KOPT-K1 (cell line): ENCODE measurements around the gene UXS1.
A peak's percentile ranks its signal among the peaks of the same experiment; 100 is the strongest.

ENCODE experiments used
- H3K27ac ChIP-seq: fragments of 200-600 bp; sonication (generic); 2 replicates; pipeline ENCODE4 v1.5.1; 2016; ENCODE audit warnings: antibody characterized with exemption, mild to moderate bottlenecking, low read depth, low read length; ENCODE audit not compliant: poor library complexity, severe bottlenecking
- H3K36me3 ChIP-seq: fragments of 200-600 bp; sonication (generic); 2 replicates; pipeline ENCODE4 v1.5.1; 2017; ENCODE audit warnings: antibody characterized with exemption, mild to moderate bottlenecking, low read length, moderate library complexity; ENCODE audit not compliant: insufficient read depth
- H3K9me3 ChIP-seq: fragments of 200-600 bp; sonication (generic); 2 replicates; pipeline ENCODE4 v1.5.1; 2017; ENCODE audit warnings: antibody characterized with exemption, low read length, mild to moderate bottlenecking; ENCODE audit not compliant: insufficient read depth, poor library complexity, severe bottlenecking

UXS1 gene

DNA sequence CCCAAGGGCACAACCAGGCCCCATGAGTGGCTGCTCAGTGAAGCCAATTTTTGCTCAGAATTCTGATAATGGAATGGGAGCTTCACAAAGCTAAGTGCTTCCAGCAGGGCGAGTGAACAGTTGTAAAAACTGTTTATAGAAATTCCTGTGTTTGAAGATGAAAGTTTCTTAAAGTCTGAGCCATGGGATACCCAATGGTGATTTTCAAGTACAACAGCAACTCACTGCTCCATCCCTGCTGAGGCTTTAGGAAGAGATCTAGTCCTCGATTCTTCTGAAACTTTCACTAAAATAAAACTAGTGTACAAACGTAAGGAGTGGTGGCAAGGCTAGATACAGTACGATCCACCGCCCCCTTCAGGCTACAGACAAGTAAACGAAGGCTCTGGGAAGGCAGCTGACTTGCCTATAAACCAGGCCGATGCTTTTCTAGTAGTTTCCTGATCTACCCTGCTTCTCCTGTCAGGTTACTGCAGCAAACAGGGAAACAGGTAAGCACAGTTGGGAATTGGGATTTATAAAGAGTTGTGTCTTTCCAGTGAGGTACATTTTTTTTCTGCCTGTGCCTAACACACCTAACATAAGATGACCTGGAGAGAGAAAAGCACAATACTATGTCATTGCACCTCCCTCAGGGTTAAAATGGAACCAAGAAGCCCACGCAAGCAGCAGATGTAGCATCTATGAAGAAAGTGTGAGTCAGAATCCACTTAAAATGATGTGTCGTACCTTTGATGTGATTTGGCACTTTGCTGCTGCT lies 108.7 kb downstream of the UXS1 start:
- Histone ChIP-seq H3K9me3 (peaks cover 19% of the 10 kb centered on the region), H3K27ac (peak overlapping the region; percentile 51), H3K36me3 (peaks cover 10% of the 10 kb centered on the region; the same call in 1 of the 2 replicates)

DNA sequence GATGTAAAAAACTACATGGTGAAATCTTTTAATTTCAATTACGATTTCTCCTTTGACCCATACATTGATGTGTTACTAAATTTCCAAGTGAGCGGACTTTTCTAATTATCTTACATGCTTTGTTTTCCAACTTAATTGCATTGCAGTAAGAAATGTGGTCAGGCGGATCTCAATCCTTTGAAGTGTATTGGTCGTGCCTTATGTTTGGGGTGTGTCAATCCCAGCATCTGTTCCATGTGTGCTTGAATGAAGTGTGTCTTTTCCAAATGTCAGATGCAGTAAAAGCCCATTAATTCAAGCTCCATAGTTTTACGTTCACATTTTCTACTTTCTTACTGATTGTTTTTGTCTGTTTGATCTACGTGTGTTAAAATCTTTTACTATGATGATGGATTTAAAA lies 113.1 kb downstream of the UXS1 start:
- Histone ChIP-seq H3K9me3 (no peaks in the 10 kb centered on the region), H3K27ac (no peak overlapping the region)

DNA sequence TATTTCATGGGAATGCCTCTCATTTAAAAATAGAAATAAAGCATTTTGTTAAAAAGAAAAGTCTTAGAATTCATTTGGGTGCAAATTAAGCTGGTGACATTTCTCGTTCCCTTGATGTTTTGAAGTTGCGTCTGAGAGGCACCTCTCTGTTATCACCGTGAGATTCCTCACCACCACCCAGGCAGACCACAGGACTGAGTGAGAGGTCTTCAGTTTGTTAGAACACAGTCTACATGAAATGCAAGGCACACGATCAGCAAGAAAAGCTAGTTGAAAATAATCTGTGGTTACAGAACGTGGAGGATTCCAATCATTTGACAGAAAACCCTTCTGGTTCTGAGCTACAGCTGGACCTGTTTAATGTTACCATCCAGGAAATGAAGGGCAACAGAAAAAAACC lies 116.0 kb downstream of the UXS1 start:
- no peaks in the 10 kb centered on the region for H3K9me3 ChIP-seq
- peak overlapping the region; percentile 61 for H3K27ac ChIP-seq
- no peaks in the 10 kb centered on the region for H3K36me3 ChIP-seq

More for the DNA sequence above, 113.1 kb downstream of the UXS1 start:
- H3K36me3 ChIP-seq, result no peaks in the 10 kb centered on the region

DNA sequence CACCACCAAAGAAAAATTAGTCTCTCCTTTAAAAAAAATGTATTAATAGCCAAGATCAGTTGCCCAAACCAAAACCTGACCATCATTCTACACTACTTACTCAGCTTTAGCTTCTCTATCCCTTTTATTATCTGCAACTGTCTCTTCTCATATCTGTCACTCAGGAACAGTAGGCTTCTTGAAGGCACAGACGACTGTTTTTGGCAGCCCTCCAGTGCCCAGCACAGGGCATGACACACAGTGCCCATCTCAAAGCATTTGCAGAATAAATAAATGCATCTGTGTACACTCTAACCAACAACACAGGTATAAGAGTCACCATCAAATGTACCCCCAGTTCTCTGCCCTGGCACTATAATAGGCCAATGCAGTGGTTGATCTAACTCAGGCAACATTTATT lies 117.2 kb downstream of the UXS1 start:
- Histone ChIP-seq H3K9me3 (no peaks in the 10 kb centered on the region), H3K36me3 (no peaks in the 10 kb centered on the region), H3K27ac (peak overlapping the region; percentile 61)

DNA sequence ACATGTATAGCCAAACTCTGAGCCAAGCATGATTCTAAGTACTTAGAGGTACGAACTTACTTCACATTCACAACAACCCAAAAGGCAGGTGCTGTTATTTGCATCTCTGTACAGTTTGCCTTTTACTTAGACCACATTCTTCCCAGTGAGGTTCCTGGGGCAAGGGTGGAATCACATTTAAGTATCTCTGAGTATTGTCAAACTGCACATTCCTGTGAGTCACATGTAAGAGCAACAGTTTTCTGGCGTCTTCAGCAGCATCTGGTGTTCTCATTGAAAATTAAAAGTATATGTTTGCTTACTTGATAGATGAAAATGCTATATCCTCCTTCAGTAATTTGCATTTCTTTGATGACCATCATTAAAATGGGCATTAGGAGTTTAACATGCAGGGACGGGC lies 119.1 kb downstream of the UXS1 start:
- H3K27ac ChIP-seq, result no peak overlapping the region
- H3K36me3 ChIP-seq, result no peaks in the 10 kb centered on the region
- H3K9me3 ChIP-seq, result no peaks in the 10 kb centered on the region

DNA sequence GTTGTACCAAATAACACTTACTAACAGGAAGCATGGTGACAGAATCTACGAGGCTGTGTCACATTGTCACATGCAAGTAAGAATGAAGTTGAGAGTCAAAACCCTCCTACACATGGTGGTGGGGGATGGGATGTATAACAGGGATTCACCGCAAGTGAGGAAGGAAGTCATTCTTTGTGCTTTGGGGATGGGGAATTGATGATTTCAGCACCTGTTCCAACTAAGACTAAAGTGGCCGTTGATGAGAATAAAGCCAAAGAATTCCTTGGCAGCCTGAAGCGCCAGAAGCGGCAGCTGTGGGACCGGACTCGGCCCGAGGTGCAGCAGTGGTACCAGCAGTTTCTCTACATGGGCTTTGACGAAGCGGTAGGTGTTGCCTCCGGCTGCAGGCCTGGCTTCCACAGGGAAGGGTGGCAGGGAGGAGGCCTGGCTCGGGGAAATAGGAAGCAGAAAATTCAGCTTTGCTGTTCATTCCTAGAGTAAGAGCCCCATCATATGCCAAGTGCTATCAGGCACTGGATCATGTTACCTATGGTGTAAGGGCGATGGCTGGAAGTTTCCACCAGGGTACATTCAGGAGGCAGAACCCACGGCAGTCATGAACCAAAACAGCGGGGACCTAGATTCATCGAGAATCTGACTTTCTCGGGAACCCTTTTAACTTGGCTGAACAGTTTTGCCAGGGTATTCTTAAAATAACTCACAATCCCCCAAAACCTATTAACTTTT lies 120.3 kb downstream of the UXS1 start:
- Histone ChIP-seq H3K9me3 (no peaks in the 10 kb centered on the region), H3K36me3 (no peaks in the 10 kb centered on the region), H3K27ac (no peak overlapping the region)

DNA sequence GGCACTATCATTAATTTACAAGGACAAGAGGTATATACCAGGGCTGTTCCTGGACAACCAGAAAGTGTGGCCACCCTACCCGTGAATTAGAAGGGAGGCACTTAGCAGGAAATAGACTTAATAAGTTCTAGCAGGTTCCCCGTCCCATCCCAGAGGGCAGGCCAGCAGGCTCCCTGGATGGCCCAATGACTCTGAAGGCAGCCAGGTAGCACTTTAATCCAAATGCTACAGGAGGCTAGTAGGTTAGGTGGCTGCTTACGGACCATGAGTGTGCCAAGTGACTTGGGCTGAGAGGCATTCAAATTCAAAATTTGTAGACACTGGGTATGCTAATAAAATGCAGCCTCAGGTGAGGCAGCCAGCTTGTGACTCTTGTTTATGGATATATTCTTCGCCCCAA lies 123.9 kb downstream of the UXS1 start:
- no peaks in the 10 kb centered on the region for H3K9me3 ChIP-seq
- H3K36me3 ChIP-seq, result no peaks in the 10 kb centered on the region
- no peak overlapping the region for H3K27ac ChIP-seq

DNA sequence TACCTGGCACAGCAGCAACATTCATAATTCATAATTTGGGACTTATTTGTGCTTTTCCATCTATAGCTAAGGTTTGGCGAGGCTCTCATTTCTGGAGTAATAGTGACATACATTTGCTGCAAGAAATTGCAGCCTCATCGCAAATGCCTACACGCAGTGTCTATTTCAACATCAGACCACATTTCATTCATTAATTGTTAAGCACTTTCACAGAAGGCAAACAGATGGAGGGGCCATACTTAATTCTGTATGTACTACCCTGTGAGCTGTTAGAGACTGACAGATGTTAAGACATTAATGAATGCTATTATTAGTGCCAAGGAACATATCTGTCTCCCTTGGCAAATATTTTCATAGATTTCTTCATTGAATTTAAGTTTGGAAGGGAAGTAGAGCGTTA lies 125.7 kb downstream of the UXS1 start:
- Histone ChIP-seq H3K36me3 (no peaks in the 10 kb centered on the region), H3K9me3 (no peaks in the 10 kb centered on the region), H3K27ac (no peak overlapping the region)

DNA sequence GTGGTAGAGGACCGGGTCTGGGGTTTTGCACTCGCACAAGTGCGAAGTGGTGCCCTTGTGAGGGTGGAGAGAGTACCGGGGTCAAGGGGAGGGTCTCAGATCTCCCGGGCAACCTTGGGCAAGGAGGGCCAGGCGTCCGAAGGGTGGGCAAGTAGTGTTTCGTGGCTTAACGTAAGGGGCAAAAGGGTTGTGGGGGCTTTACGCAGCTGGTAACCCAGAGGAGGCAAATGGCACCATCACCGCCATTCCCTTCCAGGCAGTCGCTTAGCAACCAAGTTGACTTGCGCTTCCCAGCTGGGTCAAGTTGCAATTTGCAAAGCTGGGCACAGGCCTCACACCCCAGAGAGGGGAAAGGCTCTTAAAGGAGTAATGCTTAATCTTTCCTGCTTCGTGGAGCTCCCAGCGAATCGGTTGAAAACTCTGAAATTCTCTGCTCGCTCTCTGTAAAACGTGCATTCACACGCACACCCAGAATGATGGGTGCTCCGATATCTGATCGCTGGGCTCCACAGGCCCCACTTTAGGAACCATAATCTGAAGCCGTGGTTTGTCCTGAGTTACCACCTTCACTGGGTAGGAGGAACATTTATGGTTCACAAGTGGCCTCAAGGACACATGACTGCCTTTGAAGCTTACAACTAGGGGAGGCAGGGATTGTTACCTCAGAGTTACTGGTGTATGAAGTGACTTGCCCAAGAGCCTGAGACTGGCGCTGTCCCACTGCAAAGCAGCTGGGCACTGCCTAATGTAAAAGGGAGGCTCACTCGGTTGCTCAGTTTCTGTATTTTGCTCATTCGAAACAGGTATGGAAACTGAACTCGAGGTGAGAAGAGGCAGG lies 127.9 kb downstream of the UXS1 start:
- H3K9me3 ChIP-seq, result no peaks in the 10 kb centered on the region
- H3K27ac ChIP-seq, result no peak overlapping the region
- no peaks in the 10 kb centered on the region for H3K36me3 ChIP-seq

DNA sequence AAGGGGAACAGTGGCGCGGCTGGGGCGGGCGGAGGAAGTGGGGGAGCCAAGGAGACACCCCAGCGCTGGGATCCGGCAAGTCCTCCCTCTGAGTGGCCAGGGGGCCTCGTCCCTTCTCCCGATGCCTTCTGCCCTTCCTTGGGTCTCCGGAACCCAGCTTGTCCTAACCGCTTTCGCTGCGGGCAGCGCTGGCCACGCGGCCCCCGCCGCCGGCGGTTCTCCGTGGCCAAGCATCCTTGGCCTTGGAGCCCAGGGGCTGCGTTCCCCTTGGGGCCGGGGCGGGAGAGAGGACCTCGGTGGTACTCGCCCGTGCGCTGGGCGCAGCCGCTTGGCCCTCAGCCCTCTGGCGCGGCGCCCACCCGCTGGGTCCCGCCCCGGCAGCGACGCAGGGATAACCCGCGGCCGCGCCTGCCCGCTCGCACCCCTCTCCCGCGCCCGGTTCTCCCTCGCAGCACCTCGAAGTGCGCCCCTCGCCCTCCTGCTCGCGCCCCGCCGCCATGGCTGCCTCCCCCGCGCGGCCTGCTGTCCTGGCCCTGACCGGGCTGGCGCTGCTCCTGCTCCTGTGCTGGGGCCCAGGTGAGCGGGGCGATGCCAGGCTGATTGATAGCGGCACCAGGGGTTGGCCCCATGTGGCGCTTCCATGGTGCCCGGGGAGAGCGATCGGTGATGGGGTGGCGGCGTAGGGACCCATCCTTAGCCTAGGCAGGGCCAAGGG lies 128.7 kb downstream of the UXS1 start:
- Histone ChIP-seq H3K27ac (no peak overlapping the region), H3K9me3 (no peaks in the 10 kb centered on the region), H3K36me3 (no peaks in the 10 kb centered on the region)

DNA sequence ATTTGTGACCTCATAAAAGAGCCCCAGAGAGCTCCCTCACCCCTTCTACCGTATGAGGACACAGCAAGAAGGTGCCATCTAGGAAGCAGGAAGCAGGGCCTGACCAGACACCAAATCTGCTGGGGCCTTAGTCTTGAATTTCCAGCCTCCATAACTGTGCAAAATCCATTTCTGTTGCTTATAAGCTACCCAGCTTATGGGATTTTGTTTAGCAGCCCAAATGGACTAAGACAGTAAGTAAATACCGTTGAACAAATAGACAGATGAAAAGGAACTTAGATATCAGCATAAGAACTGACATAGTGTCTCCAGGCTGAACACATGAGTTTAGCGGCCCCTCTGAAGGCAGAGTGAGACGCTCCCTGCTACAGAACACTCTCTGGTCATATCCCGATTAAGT lies 130.9 kb downstream of the UXS1 start:
- Histone ChIP-seq H3K9me3 (no peaks in the 10 kb centered on the region), H3K27ac (no peak overlapping the region), H3K36me3 (no peaks in the 10 kb centered on the region)

DNA sequence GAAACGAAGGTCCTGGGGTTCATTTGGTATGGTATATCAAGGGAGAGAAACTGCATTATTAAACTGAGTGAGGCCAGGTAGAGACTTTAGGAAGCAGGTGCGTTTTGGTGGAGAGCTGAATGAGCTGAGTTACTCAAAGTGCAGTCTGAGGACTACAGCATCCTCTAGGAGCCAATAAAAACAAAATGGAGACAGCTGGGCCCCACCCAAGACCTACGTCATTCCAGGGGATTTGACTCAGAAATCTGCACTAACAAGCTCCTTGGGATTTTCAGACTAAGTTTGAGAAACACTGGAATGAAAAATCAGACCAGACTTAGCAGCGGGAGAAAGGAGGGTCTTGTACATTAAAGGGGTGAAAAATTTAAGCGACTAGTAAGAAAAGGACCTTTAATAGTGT lies 131.5 kb downstream of the UXS1 start:
- no peak overlapping the region for H3K27ac ChIP-seq
- no peaks in the 10 kb centered on the region for H3K36me3 ChIP-seq
- no peaks in the 10 kb centered on the region for H3K9me3 ChIP-seq

DNA sequence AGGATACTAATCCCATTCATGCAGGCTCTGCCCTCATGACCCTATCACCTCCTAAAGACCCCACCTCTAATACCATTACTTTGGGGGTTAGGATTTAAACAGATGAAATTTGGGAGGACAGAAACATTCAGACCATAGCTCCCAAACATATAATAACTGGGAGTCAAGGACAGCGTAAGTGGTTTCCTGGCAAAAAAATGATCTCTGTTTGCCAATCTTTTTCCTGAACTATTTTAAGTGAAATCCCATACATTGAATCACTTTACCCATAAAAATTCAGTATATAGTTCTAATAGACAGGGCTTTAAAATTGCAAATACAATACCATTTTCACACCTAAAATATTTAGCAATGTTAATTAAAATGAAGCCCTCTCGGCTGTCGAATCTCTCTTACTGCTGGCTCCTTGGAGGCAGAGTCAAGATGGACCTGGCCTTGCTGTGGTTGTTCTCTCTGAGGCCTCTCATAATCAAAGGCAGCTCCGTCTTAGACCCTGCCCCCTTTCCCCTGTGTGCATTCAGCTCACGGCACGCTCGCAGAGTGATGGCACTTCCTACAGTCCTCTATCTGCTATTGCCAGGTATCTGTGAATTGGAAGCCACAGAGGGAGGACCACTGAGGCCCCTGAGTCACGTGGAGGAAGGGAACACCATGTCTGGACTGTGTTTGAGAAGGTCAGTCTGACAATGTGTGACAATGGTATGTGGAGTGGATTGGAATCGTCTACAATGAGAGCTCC lies 132.3 kb downstream of the UXS1 start:
- Histone ChIP-seq H3K36me3 (no peaks in the 10 kb centered on the region), H3K27ac (no peak overlapping the region), H3K9me3 (no peaks in the 10 kb centered on the region)

DNA sequence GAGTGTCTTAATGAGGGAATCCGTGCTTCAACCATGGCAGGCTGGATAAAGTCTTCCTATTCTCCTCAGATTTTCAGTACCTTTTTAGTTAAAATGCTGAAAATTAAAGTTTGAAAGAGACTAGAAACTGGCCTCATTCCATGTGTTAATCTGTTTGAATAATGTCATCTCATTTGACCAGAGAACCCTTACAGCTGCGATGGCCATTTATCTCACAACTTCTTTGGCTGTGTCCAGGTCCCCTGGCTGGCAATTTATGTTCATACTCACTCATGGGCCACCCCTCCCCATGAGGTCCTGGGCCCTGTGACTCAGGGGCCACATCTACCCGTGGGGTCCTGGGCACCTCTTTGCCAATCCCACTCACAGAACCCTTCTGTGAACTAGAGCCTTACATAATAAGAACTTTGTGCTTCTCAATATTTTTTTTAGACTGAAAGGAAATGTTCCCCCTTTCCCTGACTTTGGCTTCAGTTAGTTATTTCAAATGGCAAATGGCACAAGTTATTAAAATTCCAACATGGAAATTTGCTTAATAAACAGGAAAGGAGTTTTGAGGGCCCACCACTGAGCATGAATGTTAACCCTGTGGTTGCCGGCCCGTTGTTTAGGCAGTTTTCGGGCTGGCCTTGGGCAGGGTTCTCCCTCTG lies 134.6 kb downstream of the UXS1 start:
- Histone ChIP-seq H3K27ac (peak overlapping the region; percentile 96), H3K9me3 (no peaks in the 10 kb centered on the region), H3K36me3 (no peaks in the 10 kb centered on the region)
